DMS79 (cell line): ENCODE measurements around the gene UMOD.
A peak's percentile ranks its signal among the peaks of the same experiment; 100 is the strongest.
"Not testable (repeated sequence)": the region's sequence is repeated elsewhere in the genome, so short reads cannot be mapped to it uniquely, and the experiment has no call there.

Experiments used
- DNase-seq: peaks from one replicate; lab custom pipeline; 2025; lab: John Stamatoyannopoulos, UW

Gene UMOD

DNA sequence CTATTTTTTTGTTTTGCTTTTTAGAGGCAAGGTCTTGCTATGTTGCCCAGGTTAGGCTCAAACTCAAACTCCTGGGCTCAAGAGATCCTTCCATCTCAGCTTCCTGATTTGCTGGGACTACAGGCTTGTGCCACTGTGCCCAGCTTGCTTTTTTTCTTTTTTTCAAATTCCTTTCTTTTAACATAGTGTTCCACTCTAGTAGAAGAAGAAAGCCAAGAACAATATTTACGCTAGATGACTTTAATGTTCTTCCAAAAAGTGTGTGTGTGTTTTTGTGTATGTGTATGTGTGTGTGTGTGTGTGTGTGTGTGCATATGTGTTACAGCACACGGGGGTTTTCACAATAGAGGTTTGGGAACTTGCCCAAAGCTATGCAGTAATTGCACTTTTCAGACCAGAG lies 10.7 kb upstream of the UMOD start:
- no peak for DNase-seq

DNA sequence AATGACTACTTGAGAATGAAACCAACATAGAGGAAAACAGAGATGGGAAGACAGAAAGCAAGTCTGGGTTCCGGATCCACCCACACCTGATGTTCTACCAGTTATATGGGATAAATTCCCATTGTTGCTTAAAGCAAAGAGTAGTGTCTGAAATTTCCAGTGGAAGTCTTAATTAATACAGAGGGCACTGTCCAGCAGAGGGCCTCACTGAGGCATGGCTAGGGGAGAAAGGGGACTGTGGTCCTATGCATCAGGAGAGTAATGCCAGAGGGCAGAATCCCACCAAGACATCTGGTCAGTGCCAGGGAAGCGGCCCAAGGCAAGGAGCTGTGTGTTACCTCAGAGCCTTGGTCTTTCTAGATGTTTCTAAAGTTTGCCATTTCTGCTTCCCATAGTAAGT lies 7.5 kb upstream of the UMOD start:
- no peak for DNase-seq

DNA sequence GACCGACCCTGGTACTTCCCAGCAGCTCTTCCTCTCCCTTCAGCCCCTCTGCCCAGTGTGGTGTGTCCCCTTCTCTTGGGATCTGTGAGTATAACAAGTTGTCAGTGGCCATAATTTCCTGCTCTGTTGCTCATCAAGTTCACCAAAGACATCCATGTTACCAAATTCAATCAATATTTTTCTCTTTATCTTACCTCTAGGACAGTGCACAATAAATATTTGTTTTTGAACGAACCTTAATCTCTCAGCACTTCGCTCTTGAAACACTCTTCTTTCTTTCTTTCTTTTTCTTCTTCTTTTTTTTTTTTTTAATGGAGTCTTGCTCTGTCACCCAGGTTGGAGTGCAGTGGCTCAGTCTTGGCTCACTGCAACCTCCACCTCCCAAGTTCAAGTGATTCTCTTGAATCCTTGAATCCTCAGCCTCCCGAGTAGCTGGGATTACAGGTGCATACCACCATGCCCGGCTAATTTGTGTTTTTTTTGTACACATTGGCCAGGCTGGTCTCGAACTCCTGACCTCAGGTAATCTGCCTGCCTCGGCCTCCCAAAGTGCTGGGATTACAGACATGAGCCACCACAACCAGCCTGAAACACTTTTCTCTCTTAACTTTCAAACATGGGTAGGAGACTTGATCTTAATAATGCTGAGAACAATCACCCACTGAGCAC lies 2.7 kb upstream of the UMOD start:
- DNase-seq, result no peak

DNA sequence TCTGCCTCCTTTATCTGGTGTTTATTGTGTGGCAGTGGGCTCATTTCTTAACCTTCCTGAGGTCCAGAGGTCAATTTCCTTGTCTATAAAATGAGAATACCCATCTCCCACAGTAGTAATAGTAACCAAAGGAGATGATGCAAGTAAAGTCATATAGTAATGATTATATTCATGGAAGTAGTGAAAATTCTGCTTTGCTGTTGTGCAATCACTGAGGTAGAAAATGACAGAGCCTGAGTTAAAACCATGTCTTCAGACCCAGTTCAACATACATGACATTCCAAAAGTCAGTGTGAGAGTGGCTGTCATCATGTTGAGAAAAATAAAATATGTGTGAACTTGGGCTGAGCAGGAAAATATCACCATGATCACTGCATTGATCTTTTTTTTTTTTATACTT lies 864 bp upstream of the UMOD start:
- DNase-seq, result no peak

GRCh38 chr16:20349615-20350014 lies 2.9 kb downstream of the UMOD start:
- no peak for DNase-seq

DNA sequence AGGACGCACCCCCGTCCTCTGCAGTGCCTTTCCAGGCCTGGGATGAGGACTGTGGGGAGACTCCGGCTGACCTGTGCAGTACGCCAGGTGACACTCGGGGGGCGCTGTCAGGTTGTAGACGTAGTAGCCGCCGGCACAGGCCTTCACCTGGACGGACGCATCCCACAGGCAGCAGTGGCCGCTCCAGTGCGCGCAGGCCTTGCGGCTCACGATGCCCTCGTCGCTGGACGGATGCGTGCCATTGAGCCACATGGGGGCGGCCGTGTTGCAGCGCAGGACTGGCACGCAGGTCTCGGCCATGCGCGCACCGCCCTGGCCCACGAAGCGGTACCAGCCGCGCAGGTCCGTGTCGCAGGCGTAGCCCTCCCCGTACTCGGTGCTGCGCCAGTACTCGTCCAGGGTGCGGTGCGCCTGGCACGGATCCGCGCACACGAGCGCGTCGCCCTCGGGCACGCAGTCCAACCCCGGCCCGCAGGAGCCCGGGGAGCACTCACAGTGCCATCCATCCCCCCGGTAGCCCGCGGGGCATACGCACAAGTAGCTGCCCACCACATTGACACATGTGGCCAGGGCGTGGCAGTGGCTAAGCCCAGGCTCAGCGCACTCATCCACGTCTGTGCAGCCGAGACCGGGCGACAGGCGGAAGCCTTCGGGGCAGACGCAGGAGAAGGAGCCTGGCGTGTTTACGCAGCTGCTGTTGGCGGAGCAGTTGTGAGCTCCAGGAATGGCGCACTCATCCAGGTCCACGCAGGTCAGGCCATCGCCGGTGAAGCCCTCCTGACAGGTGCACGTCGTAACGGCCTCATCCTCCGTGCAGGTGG lies 3.9 kb downstream of the UMOD start:
- peak; percentile 5 for DNase-seq

- no peak for DNase-seq
Observed at GRCh38 chr16:20347666-20348364, 4.7 kb downstream of the UMOD start.

DNA sequence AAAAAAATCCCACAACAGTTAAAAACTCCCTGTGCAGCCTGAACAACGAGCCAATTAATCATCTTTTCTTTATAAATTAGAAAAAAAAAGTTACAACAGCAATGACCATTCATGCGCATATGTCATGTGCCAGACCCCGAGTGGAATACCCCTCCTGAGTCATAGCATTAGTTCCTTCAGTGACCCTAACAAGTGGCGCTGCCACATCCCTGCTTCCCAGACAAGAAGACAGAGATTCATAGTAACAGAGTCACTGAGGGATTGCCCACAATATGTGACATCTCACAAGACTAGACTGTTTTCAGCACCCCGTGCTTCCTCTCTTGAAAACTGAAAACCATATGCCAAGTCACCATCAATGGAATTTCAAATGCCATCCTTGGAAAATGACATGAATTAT lies 7.9 kb downstream of the UMOD start:
- no peak for DNase-seq

- no peak for DNase-seq
Observed at GRCh38 chr16:20339744-20340143, 12.8 kb downstream of the UMOD start.

DNA sequence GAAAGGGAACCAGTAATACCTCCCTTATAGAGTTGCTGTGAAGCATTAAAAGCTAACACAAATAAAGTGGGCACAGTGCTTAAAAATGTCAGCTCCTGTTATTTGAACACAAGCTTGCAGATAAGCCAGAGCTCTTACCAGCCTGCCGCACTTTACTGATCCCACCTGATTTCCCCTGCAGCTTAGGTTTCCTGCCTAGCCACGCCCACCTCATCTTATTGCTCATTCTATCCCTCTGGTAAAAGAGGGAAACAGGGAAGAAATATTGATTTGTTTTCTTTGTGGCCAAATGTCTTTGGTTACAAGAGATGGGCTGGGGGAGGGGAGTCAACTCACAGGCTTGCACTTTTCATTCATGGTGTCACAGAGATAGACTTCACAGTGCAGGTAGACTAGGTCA lies 15.6 kb downstream of the UMOD start:
- DNase-seq, result no peak

DNA sequence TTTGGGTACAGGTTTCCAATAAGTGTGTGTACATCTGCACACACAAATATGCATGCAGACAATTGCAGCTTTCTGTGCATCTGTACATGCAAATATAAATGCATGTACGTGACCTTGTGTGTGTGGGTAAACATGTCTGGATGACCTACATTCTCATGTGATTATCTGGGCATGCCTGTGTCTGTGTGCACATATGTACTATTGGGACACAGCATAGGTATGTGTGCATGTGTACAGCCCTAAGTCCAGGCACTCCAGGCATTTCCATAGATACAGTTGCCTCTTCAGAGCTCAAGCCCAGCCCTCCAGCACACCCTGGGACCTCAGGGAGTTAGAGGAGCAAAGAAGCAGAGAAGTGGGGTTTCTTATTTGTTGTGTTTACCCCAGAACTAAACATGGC lies 18.1 kb downstream of the UMOD start:
- no peak for DNase-seq

DNA sequence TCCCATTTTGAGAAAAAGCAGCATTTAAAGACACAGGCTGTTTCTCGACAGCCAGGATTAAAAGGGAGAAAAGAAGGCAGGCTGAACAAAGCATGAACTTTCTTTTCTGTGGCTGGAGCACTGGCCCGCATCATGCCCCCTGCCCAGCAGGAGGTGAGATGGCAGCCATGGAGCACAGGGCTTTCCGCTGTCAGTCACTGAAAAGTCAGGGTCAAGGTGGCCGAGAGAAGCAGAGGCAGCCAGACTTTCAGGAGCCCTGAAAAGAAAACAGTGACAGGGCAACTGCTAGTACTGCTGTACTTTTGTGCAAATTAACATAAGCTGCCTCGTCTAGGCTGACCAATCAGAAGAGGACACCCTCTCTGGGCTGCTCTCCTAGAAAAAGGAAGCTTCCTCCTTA lies 19.4 kb downstream of the UMOD start:
- no peak for DNase-seq

GRCh38 chr16:20332411-20332810 lies 20.1 kb downstream of the UMOD start:
- no peak for DNase-seq

- DNase-seq, result no peak
Observed at GRCh38 chr16:20331635-20332034, 20.9 kb downstream of the UMOD start.

DNA sequence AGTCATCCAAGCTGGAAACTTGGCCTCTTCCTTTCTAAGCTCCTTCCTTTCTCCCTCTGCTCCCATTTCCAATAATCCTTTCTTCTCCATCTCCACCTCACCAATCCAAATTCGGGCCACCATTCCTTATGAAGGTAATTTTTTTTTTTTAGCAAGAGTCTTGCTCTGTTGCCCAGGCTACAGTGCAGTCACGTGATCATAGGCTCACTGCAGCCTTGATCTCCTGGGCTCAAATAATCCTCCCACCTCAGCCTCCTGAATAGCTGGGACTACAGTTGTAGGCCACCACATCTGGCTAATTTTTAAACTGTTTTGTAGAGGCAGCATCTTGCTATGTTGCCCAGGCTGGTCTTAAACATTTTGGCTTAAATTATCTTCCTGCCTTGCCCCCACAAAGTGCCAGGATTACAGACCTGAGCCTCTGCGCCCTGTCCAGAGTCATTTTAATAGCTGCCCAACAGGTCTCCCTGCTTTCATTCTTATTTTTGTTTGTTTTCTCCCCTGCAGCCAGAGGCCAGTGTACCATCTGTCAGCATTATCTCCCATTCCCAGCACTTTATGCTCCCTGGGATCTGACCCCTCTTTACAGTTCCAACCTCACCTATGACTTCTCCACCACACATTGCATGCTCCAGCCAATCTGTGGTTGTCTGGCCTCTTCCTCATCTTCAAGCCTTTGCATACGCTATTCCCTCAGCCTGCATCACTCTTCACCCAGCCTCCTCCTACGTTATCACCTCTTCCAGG lies 22.9 kb downstream of the UMOD start:
- DNase-seq, result no peak

GRCh38 chr16:20327444-20328041 lies 25.0 kb downstream of the UMOD start, which contains the start of gene GP2:
TSS of gene GP2 (minus strand) at chr16:20327513. CDS start at chr16:20326431, 1,082 bp downstream.
- no peak for DNase-seq

- DNase-seq, result no peak
Observed at GRCh38 chr16:20326321-20326720, 26.2 kb downstream of the UMOD start.

DNA sequence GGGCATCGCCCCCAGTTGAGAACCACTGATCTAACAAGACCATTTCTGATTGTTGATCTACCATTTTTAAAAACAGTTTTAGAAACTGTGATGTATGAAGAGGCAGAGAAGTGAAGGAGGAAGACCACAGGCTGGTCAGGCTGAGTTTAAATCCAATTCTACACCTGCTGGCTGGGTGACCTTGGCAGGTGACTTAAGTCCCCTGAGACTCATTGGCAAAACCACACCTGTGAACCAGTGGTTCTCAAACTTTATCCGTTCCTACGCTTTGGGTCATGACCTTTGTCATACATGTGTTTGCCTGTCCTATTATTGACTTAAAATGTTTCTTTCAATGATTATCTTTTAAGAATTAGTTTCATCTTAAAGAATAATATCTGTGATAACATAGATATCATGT lies 27.5 kb downstream of the UMOD start:
- DNase-seq, result no peak

- DNase-seq, result no peak
Observed at GRCh38 chr16:20323591-20324117, 28.9 kb downstream of the UMOD start.

DNA sequence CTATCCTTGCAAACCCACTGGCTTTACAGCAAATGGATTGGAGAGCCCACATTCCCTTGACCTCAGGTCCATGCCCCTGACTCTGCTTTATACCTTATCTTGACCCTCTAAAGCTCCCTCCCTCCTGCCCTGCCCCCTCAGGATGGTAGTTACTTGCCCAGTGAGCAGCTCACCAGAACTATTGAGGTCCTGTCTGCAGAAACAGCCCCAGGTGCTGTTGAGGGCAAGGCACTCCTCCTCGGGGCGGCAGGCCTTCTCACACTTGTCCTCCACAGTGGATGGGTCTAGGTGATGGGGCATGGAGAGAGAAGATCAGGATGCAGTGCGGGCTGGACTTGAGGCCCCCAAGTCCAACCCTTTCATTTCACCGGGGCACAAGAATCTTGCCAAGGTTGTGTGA lies 29.8 kb downstream of the UMOD start:
- no peak for DNase-seq

- no peak for DNase-seq
Observed at GRCh38 chr16:20321671-20322070, 30.8 kb downstream of the UMOD start.

DNA sequence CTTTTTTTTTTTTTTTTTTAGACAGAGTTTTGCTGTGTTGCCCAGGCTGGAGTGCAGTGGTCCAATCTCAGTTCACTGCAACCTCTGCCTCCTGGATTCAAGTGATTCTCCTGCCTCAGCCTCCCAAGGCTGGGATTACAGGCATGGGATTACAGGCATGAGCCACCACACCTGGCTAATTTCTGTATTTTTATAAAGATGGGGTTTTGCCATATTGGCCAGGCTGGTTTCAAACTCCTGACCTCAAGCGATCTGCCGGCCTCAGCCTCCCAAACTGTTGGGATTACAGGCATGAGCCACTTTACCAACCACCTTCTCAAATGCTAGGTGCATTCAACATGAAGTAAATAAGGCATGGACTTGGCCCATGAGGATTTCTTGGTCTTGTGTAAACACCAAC lies 31.5 kb downstream of the UMOD start:
- DNase-seq, result not testable (repeated sequence)
